HG03342 (cell line): ENCODE results near the gene C7orf57.
"Not testable (repeated sequence)": the region's sequence is repeated elsewhere in the genome, so short reads cannot be mapped to it uniquely, and the experiment has no call there.

Source experiments
- ATAC-seq: cut with Tn5 transposase; IDR thresholded peaks from one replicate; pipeline ENCODE4 v1.9.1; 2021; ENCODE audit warnings: mild to moderate bottlenecking, moderate library complexity; ENCODE audit not compliant: unreplicated experiment

Gene C7orf57

GRCh38 chr7:48035301-48035966 lies at the start of gene C7orf57:
Gene C7orf57 (plus strand): TSS chr7:48035543. CDS start chr7:48036309, 766 bp downstream.
- ATAC-seq, result peak; percentile 98

GRCh38 chr7:47988496-47989386 lies 46.6 kb upstream of the C7orf57 start:
- no peak for ATAC-seq

GRCh38 chr7:47989607-47990400 lies 45.5 kb upstream of the C7orf57 start:
- ATAC-seq, result not testable (repeated sequence)

- no peak for ATAC-seq
Observed at GRCh38 chr7:47990592-47990991, 44.8 kb upstream of the C7orf57 start.

- no peak for ATAC-seq
Observed at GRCh38 chr7:47991270-47991669, 44.1 kb upstream of the C7orf57 start.

GRCh38 chr7:47991741-47992311 lies 43.5 kb upstream of the C7orf57 start:
- ATAC-seq, result peak; percentile 99

GRCh38 chr7:47992446-47992845 lies 42.9 kb upstream of the C7orf57 start:
- no peak for ATAC-seq

GRCh38 chr7:47999413-47999812 lies 35.9 kb upstream of the C7orf57 start:
- ATAC-seq, result no peak

GRCh38 chr7:48000164-48000563 lies 35.2 kb upstream of the C7orf57 start:
- not testable (repeated sequence) for ATAC-seq

- no peak for ATAC-seq
Observed at GRCh38 chr7:48004032-48004431, 31.3 kb upstream of the C7orf57 start.

- ATAC-seq, result no peak
Observed at GRCh38 chr7:48004638-48005037, 30.7 kb upstream of the C7orf57 start.

GRCh38 chr7:48006866-48007265 lies 28.5 kb upstream of the C7orf57 start:
- ATAC-seq, result no peak

GRCh38 chr7:48009257-48009656 lies 26.1 kb upstream of the C7orf57 start:
- no peak for ATAC-seq

- ATAC-seq, result no peak
Observed at GRCh38 chr7:48009954-48010353, 25.4 kb upstream of the C7orf57 start.

- no peak for ATAC-seq
Observed at GRCh38 chr7:48011323-48011722, 24.0 kb upstream of the C7orf57 start.

- ATAC-seq, result no peak
Observed at GRCh38 chr7:48011951-48012350, 23.4 kb upstream of the C7orf57 start.

- no peak for ATAC-seq
Observed at GRCh38 chr7:48016641-48017040, 18.7 kb upstream of the C7orf57 start.

GRCh38 chr7:48017674-48018073 lies 17.7 kb upstream of the C7orf57 start:
- ATAC-seq, result no peak

GRCh38 chr7:48025624-48026023 lies 9.7 kb upstream of the C7orf57 start:
- ATAC-seq, result no peak

- no peak for ATAC-seq
Observed at GRCh38 chr7:48028938-48029337, 6.4 kb upstream of the C7orf57 start, which contains the start of gene SUN3. Gene SUN3 (minus strand): TSS chr7:48029107. CDS start chr7:48028938, 169 bp downstream.

GRCh38 chr7:48031111-48031510 lies 4.2 kb upstream of the C7orf57 start:
- no peak for ATAC-seq
